SIG-M5 treated with dmso at 0.1 percent for 504 hours (cell line): ENCODE measurements around the gene MERTK.

Source experiments
- DNase-seq: peaks from one replicate; lab custom pipeline; 2025; ENCODE audit not compliant: unreplicated experiment; lab: John Stamatoyannopoulos, UW

MERTK gene

DNA sequence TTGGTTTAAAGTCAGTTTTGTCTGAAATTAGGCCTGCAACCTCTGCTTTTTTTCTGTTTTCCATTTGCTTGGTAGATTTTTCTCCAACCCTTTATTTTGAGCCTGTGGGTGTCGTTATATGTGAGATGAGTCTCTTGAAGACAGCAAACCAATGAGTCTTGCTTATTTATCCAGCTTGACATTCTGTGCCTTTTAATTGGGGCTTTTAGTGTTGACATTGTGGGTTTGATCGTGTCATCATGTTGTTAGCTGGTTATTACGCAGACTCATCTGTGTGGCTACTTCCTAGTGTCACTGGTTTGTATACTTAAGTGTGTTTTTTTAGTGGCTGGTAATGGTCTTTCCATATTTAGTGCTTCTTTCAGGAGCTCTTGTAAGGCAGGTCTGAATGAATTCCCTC is 175.5 kb downstream of the MERTK start:
- no peak for DNase-seq

DNA sequence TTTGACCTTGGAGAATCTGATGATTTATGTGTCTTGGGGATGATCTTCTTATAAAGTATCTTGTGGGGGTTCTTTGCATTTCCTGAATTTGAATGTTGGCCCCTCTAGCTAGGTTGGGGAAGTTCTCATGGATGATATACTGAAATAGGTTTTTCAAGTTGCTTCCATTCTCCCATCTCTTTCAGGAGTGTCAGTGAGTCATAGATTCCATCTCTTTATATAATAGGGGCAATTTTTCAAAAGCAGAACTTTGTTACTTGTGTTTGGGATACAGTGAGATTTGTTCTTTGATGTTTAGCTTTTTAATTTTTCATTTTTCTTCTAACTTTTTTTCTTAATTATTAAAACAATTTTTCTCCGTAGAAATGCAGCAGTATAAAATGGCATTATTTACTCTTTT is 176.1 kb downstream of the MERTK start:
- no peak for DNase-seq

DNA sequence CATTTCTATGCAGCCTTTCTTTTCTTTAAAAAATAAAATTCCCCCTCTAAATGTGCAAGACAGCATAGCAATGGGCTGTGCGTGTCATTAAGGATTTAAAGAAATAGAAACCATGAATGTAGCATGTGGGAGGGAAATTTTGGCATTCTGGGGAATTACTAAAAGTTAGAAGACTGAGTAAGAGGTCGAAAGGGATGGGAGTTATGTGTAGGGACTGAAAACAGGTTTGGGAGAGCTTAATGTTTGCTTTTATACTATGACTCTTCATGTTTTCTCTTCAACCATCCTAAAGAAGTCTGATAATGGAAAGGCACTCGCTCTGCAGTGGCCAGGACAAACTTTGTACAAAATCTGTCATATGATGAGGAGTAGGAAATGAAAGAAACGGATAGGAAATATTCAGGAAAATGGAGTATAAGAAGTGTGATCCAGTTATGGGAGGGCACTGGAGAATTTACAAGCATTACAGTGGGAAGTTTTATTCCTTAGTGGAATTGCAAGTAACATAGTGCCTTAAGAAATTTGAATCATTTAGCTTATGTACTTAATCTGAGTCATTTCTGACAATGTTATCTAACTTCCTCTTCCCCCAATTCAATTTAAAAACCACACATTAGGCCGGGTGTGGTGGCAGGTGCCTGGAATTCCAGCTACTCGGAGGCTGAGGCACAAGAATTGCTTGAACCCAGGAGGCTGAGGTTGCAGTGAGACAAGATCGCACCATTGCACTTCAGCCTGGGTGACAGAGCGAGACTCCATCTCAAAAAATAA is 177.3 kb downstream of the MERTK start:
- DNase-seq, result no peak

DNA sequence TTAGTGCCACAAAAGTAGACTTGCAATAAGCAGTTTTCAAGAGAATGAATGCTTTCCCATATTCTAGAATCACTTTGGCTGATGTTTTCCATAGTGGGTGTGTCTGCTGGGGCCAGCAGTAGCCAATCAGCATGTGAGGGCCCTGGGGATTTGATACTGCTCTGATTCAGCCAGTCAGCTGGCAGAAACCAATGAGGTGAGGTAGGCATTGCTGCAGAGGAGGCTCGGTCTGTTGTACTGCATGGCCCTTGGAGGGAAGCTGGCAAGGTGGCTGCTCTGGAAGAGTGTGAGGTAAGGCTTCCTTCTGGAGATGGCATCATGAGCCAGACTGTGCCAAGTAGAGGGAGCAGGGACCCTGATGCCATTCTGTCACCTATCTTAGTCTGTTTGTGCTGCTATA is 179.4 kb downstream of the MERTK start:
- DNase-seq, result no peak
